Measurements from ENCODE around the gene CWC27.

The CWC27 gene

GRCh38 chr5:65067147-65067506 is 298.4 kb downstream of the CWC27 start:
- Histone ChIP-seq H3K79me2 (ENCODE audit: insufficient read depth, low read length) (no peaks in the 10 kb centered on the region), H3K4me1 (ENCODE audit: insufficient read depth, low read length, poor library complexity, severe bottlenecking) (peaks cover 13% of the 10 kb centered on the region), H3K36me3 (ENCODE audit: insufficient read depth, low read length) (no peaks in the 10 kb centered on the region), H3K9me3 (ENCODE audit: insufficient read depth, low read depth, low read length) (no peaks in the 10 kb centered on the region), H3K4me2 (ENCODE audit: low read depth, low read length, poor library complexity, severe bottlenecking) (no peak overlapping the region), H3K4me3 (ENCODE audit: low read length, poor library complexity, severe bottlenecking) (no peak overlapping the region), H3K27me3 (ENCODE audit: insufficient read depth, low read length, poor library complexity, severe bottlenecking) (no peaks in the 10 kb centered on the region), H3K9me2 (replicated peaks; ENCODE audit: low read depth, low read length) (no peaks in the 10 kb centered on the region), H3K9ac (ENCODE audit: low read depth, low read length, poor library complexity, severe bottlenecking) (no peak overlapping the region), H2AFZ (ENCODE audit: low read length) (no peak overlapping the region), H4K20me1 (ENCODE audit: insufficient read depth, low read length, poor library complexity, severe bottlenecking) (no peaks in the 10 kb centered on the region), H3F3A (ENCODE audit: low read depth) (no peaks in the 10 kb centered on the region)
- TF ChIP-seq EZH2phosphoT487 (IDR thresholded peaks at IDR 0.05; ENCODE audit: borderline replicate concordance) (no peak), CTCF (conservative IDR thresholded peaks at IDR 0.05; ENCODE audit: low read length) (no peak)
